Endothelial cell of umbilical vein (primary cell): ENCODE measurements around the gene NFYA.

Experiments used
- CTCF ChIP-seq, 2 donors: IDR thresholded peaks; 1 replicate in 1 of 2; 2 replicates in 1 of 2; pipeline ENCODE4 v1.5.1; 2011; ENCODE audit warnings: low read length in 2 of 2, mild to moderate bottlenecking in 2 of 2, moderate library complexity in 2 of 2, control low read depth in 1 of 2, inconsistent platforms in 1 of 2, low read depth in 1 of 2; ENCODE audit not compliant: insufficient read depth in 1 of 2; ENCODE audit errors: extremely low read depth in 1 of 2
- EZH2 ChIP-seq: IDR thresholded peaks from 2 replicates; pipeline ENCODE4 v1.6.1; 2012; ENCODE audit warnings: borderline replicate concordance, low read depth, mild to moderate bottlenecking, moderate library complexity, low read length, inconsistent platforms; ENCODE audit not compliant: severe bottlenecking
- FOS ChIP-seq: IDR thresholded peaks from 2 replicates; pipeline ENCODE4 v1.6.1; 2011; ENCODE audit warnings: mild to moderate bottlenecking, low read length, moderate library complexity, borderline replicate concordance; ENCODE audit not compliant: insufficient read depth
- MYC ChIP-seq: IDR thresholded peaks from one replicate; pipeline ENCODE4 v1.6.1; 2011; ENCODE audit warnings: mild to moderate bottlenecking, low read depth, low read length
- POLR2A ChIP-seq: IDR thresholded peaks from 2 replicates; pipeline ENCODE4 v1.6.1; 2012; ENCODE audit warnings: low read depth, mild to moderate bottlenecking, control low read depth, low read length
- POLR2AphosphoS5 ChIP-seq: IDR thresholded peaks from 2 replicates; pipeline ENCODE4 v1.6.1; 2012; ENCODE audit warnings: low read depth, mild to moderate bottlenecking, control low read depth, low read length, moderate library complexity; ENCODE audit not compliant: insufficient read depth
- TF ChIP-seq, protein P1 (sequence below): IDR thresholded peaks from 2 replicates; pipeline ENCODE4 v1.6.1; 2011; ENCODE audit not compliant: insufficient read depth, insufficient read length

- TF ChIP-seq CTCF (IDR thresholded peaks at IDR 0.05; ENCODE audit: extremely low read depth in 1 of 2, insufficient read depth in 1 of 2, low read depth in 1 of 2, low read length in 2 of 2) (no peak), POLR2A (no peak), MYC (no peak), POLR2AphosphoS5 (no peak), EZH2 (no peak), FOS (no peak)
- TF ChIP-seq, protein P1, sequence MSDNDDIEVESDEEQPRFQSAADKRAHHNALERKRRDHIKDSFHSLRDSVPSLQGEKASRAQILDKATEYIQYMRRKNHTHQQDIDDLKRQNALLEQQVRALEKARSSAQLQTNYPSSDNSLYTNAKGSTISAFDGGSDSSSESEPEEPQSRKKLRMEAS, result no peak
These were observed 23.3 kb upstream of the NFYA start for GRCh38 chr6:41049521-41049920.
